Kidney (tissue), 14 donors: Measurements from ENCODE around the gene MYT1. TPM values are rescaled to one million over a fixed set of nuclear protein-coding genes. Genes with fewer than 3 reads are reported as not detected.
A peak's percentile ranks its signal among the peaks of the same experiment; 100 is the strongest.

Experiments used
- DNase-seq, 5 donors: peaks; one replicate each; pipeline ENCODE4 v3.0.0-alpha.2; 2013 to 2020
- FAIRE-seq: peaks from 2 replicates; lab custom pipeline; 2012; peaks lifted over from hg19 to GRCh38; lab: Jason Lieb, UNC
- H3K27ac ChIP-seq, 2 donors: one replicate each; pipeline ENCODE4 v1.7.0; 2013; ENCODE audit warnings: low read depth in 2 of 2, low read length in 2 of 2, inconsistent platforms in 1 of 2
- H3K27me3 ChIP-seq: one replicate; pipeline ENCODE4 v1.7.1; 2013; ENCODE audit warnings: low read length, inconsistent platforms; ENCODE audit not compliant: control insufficient read depth, insufficient read depth
- H3K36me3 ChIP-seq, 3 donors: one replicate each; pipeline versions ENCODE4 v1.7.0 to v1.7.1; 2013; ENCODE audit warnings: low read length in 3 of 3, control low read depth in 1 of 3, inconsistent platforms in 1 of 3; ENCODE audit not compliant: insufficient read depth in 3 of 3, control insufficient read depth in 2 of 3
- H3K4me1 ChIP-seq, 3 donors: one replicate each; pipeline versions ENCODE4 v1.7.0 to v1.7.1; 2013; ENCODE audit warnings: low read length in 3 of 3, inconsistent platforms in 1 of 3, low read depth in 1 of 3; ENCODE audit not compliant: control insufficient read depth in 2 of 3, insufficient read depth in 2 of 3
- H3K4me3 ChIP-seq, 3 donors: one replicate each; pipeline versions ENCODE4 v1.7.0 to v1.8.1; 2013; ENCODE audit warnings: low read length in 3 of 3, control low read depth in 1 of 3, inconsistent platforms in 1 of 3
- H3K9ac ChIP-seq, 3 donors: one replicate each; pipeline versions ENCODE4 v1.7.0 to v1.7.1; 2013; ENCODE audit warnings: low read length in 3 of 3, control low read depth in 1 of 3, inconsistent platforms in 1 of 3
- H3K9me3 ChIP-seq, 3 donors: one replicate each; pipeline versions ENCODE4 v1.7.0 to v1.7.1; 2013; ENCODE audit warnings: low read length in 3 of 3, control low read depth in 1 of 3, inconsistent platforms in 1 of 3; ENCODE audit not compliant: control insufficient read depth in 2 of 3, insufficient read depth in 1 of 3
- intact Hi-C: fragments of 100-400 bp; cut with DNase I; formaldehyde crosslinking; loops from one replicate; pipeline ENCODE4 v1.11.1; 2022
- polyA plus RNA-seq: library from polyadenylated mRNA; stranded (reverse); fragments of 350-450 nt; fragmentation: Illumina TruSeq; extraction: RNeasy Lipid Tissue Mini Kit (QIAGEN cat#74804); gene quantifications from one replicate; pipeline ENCODE4 v1.2.3, GENCODE V29; 2014; ENCODE audit warnings: low read depth, low replicate concordance; ENCODE audit not compliant: insufficient read depth
- total RNA-seq: library from RNA; stranded (reverse); fragmentation: NEBNext Ultra II Directional; extraction: Animal tissue kit (Norgen Biotek cat#: 25700); gene quantifications from one replicate; pipeline ENCODE4 v1.2.1, GENCODE V29; 2021
- TF ChIP-seq, protein P1 (sequence below): IDR thresholded peaks from 3 replicates; pipeline ENCODE4 v1.5.1; 2012; ENCODE audit warnings: mild to moderate bottlenecking, moderate library complexity, borderline replicate concordance; ENCODE audit not compliant: insufficient read depth; ENCODE audit errors: extremely low read depth
- donor health status: control.
- donor health status: control.
- donor health status: control.
- donor health status: control.
- donor health status: control.
- donor health status: DM: yes; HTN: yes; CAD: no.
- donor health status: Normal renal cell carcinoma (clear cell type).

Gene MYT1
- total and polyA plus RNA-seq, 2 donors from 2014 or later, result not detected

DNA sequence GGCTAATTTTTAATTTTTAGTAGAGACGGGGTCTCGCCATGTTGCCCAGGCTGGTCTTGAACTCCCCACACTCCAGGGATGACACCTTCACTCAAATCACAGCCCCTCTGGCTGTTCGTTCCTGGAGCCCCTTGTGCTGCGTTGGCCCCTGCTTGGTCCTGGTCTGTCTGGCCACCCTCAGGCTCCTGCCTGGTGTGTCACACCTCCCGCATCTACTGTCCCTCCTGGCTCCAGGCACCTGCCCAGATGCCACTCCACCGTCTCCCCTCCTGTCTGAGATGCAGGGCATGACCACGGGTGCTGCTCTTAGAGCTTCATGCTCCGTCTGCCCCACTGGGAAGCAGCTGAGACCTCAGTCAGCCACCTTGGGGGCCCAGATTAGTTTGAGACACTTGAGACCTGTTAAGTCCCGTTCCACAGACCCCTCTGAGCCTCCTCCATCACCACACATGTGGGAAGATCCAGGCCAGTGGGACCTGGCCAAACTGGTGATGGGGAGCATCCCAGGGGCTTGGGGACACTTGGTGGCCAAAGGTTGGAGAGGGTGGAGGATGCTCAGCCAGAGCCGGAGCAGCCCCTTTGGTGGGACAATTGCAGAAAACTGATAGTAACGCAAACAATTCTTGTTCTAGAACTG is 35.0 kb upstream of the MYT1 start:
- Histone ChIP-seq H3K9ac (no peak overlapping the region), H3K9me3 (peaks cover 0 to 2% (median 0%) of the 10 kb centered on the region in 3 donors), H3K4me1 (no peaks in the 10 kb centered on the region), H3K27me3 (no peaks in the 10 kb centered on the region), H3K4me3 (no peak overlapping the region), H3K27ac (no peak overlapping the region), H3K36me3 (no peaks in the 10 kb centered on the region)
- intact Hi-C loops, result no loop called here
- DNase-seq (peak in 1 of 5 donors; percentile 56), FAIRE-seq (no peak)
- TF ChIP-seq, protein P1, sequence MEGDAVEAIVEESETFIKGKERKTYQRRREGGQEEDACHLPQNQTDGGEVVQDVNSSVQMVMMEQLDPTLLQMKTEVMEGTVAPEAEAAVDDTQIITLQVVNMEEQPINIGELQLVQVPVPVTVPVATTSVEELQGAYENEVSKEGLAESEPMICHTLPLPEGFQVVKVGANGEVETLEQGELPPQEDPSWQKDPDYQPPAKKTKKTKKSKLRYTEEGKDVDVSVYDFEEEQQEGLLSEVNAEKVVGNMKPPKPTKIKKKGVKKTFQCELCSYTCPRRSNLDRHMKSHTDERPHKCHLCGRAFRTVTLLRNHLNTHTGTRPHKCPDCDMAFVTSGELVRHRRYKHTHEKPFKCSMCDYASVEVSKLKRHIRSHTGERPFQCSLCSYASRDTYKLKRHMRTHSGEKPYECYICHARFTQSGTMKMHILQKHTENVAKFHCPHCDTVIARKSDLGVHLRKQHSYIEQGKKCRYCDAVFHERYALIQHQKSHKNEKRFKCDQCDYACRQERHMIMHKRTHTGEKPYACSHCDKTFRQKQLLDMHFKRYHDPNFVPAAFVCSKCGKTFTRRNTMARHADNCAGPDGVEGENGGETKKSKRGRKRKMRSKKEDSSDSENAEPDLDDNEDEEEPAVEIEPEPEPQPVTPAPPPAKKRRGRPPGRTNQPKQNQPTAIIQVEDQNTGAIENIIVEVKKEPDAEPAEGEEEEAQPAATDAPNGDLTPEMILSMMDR, result no peak

DNA sequence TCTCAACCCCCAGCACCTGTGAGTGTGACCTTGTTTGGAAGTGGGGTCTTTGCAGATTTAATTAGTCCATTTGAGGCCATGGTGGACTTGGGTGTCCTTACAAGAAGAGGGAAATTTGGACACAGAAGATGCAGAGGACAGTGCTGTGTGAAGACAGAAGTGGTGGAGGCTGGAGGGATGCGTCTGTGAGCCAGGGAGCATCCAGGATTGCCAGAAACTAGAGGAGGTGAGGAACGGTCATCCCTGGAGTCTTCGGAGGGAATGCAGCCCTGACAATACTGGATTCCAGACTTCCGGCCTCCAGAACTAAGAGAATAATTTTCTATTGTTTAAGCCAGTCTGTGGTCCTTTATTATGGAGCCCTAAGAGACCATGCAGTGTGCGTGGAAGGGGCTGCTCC is 34.0 kb upstream of the MYT1 start:
- TF ChIP-seq, protein P1, result no peak

DNA sequence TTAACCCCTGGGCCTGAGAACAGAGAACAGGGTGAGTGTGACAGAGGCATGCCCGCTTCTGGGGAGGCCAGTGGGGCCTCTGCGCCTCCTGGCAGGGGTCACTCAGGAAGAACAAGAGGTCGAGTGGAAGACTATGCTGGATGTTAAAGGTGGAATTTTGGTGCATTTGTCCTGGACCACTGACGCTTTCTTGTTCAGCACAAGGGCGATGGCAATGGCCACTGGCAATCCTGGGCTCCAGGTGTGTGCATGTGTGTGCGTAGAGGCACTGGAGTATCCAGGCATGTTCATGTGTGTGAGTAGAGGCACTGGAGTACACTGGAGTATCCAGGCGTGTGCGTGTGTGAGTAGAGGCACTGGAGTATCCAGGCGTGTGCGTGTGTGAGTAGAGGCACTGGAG is 33.4 kb upstream of the MYT1 start:
- TF ChIP-seq, protein P1, result no peak
- H3K27me3 ChIP-seq, result no peaks in the 10 kb centered on the region
- no peak overlapping the region for H3K4me3 ChIP-seq
- no peak overlapping the region for H3K27ac ChIP-seq
- H3K36me3 ChIP-seq, result no peaks in the 10 kb centered on the region
- peak in 1 of 5 donors; percentile 30 for DNase-seq
- intact Hi-C loops, result no loop called here
- no peak for FAIRE-seq
- peaks cover 0 to 2% (median 0%) of the 10 kb centered on the region in 3 donors for H3K9me3 ChIP-seq
- no peak overlapping the region for H3K9ac ChIP-seq
- H3K4me1 ChIP-seq, result no peaks in the 10 kb centered on the region

More for the DNA sequence above, 34.0 kb upstream of the MYT1 start:
- Histone ChIP-seq H3K36me3 (no peaks in the 10 kb centered on the region), H3K27ac (no peak overlapping the region), H3K4me1 (no peaks in the 10 kb centered on the region), H3K27me3 (no peaks in the 10 kb centered on the region), H3K4me3 (no peak overlapping the region), H3K9ac (no peak overlapping the region), H3K9me3 (peaks cover 0 to 2% (median 0%) of the 10 kb centered on the region in 3 donors)
- FAIRE-seq (no peak), DNase-seq (no peak)
- intact Hi-C loops, result no loop called here
